ENCODE results near the gene HDGFL2. TPM values are rescaled to one million over a fixed set of nuclear protein-coding genes. Genes with fewer than 3 reads are reported as not detected.
A peak's percentile ranks its signal among the peaks of the same experiment; 100 is the strongest.

HDGFL2 gene
- total RNA-seq, 1 donor from 2014 or later = 66.3 TPM

DNA sequence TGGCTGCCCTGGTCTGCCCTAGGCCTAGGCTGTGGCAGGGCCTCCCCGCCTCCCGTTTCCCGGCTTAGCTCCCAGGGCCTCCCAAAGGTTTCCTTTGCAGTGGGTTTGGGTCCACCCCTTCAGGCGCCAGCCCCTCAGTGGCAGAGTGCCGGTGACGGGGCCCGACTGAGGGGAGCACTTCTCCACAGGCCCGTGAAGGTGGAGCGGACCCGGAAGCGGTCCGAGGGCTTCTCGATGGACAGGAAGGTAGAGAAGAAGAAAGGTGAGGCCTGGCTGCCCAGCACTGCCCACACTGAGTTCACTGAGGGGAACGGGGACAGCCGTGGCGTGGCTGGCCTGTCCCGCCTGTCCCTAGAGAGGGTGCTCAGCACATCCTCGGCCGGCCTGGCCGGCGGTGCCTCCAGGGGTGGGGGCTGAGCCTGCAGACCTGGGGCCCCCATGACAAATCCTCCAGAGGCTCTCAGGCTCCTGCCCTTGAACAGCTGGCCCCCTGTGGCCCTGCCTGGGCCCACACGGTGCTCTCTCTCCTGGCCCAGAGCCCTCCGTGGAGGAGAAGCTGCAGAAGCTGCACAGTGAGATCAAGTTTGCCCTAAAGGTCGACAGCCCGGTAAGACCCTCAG is 25.8 kb downstream of the HDGFL2 start:
- no peak for DNase-seq (ENCODE audit: low read depth, low spot score)

DNA sequence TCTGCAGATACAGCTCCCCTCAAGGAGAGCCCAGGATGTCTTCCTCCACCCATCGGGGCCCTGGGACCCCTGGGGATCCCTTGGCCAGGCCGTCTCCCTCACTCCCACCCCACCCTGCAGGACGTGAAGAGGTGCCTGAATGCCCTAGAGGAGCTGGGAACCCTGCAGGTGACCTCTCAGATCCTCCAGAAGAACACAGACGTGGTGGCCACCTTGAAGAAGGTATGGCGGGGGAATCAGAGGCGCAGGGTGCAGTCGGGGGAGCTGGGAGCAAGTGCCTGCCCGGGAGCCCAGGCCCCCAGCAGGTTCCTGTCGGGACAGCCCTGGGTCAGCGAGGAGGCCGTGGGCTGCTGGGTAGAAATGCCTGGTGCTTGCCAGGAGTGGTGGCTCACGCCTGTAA is 26.6 kb downstream of the HDGFL2 start:
- no peak for DNase-seq (ENCODE audit: low read depth, low spot score)

DNA sequence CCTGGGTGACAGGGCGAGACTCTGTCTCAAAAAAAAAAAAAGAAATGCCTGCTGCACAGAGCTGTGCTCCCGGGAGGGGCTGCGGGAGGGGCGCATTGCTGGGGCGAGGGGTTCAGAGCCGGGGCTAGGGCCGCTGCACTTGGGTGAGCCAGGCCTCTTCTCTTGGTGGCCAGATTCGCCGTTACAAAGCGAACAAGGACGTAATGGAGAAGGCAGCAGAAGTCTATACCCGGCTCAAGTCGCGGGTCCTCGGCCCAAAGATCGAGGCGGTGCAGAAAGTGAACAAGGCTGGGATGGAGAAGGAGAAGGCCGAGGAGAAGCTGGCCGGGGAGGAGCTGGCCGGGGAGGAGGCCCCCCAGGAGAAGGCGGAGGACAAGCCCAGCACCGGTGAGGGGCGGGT is 27.2 kb downstream of the HDGFL2 start:
- no peak for DNase-seq (ENCODE audit: low read depth, low spot score)

DNA sequence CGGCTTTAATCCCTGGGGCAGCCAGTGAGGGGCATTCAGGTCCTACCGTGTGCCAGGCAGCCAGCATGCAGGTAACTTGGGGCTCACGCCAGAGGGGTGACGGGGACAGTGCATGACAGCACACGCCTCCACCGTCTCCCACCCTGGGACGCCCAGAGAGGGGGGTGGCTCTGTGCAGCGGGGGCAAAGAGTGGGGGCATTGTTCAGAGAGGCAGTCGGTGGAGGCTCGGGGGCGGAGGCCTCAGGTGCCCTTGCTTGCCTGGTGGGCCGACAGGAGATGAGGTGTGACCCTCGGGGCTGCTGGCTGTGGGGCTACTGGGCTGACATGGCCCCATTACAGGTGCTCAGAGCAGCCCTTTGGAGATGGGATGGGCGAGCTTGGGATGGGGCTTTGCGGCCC is 27.8 kb downstream of the HDGFL2 start:
- no peak for DNase-seq (ENCODE audit: low read depth, low spot score)

DNA sequence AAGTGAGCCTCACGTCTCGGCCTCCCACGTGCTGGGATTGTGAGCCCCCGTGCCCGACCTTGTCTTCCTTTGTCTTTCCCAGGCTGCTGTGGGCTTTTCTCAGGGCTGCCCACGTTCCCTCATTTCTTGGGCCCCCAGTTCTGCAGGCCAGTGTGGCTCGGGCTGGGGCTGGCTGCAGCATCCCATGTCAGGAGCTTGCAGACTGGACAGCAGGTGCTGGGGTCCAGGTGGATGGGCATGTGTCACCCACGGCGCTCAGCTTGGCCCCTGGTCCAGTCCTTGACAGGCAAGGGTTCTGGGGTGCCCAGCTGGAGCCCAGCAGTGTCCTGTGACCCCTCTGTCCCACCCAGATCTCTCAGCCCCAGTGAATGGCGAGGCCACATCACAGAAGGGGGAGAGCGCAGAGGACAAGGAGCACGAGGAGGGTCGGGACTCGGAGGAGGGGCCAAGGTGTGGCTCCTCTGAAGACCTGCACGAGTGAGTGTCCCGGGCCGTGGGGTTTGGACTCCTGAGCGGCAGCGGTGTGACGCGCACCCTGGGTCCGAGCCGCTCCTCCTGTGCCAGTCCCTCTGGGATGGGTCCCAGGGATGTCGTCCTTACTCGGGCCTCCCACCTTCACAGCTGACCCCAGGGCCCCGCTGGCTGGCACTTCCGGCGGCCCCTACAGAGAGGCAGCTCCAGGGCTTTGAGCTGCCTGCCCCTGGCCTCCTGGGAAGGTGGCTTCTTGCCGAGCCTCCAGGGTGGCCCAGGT is 28.9 kb downstream of the HDGFL2 start:
- DNase-seq (ENCODE audit: low read depth, low spot score) = no peak

DNA sequence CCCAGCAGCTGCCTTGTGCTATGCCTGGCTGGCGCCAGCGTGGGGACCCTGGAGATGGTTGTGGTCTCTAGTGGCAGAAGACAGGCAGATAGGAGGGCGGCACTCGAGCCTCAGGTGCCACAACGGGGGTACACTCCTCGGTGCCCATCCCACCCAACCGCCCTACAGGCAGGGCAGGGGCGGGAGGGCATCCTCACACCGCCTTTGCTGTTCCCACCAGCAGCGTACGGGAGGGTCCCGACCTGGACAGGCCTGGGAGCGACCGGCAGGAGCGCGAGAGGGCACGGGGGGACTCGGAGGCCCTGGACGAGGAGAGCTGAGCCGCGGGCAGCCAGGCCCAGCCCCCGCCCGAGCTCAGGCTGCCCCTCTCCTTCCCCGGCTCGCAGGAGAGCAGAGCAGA is 29.6 kb downstream of the HDGFL2 start:
- DNase-seq (ENCODE audit: low read depth, low spot score) = no peak

DNA sequence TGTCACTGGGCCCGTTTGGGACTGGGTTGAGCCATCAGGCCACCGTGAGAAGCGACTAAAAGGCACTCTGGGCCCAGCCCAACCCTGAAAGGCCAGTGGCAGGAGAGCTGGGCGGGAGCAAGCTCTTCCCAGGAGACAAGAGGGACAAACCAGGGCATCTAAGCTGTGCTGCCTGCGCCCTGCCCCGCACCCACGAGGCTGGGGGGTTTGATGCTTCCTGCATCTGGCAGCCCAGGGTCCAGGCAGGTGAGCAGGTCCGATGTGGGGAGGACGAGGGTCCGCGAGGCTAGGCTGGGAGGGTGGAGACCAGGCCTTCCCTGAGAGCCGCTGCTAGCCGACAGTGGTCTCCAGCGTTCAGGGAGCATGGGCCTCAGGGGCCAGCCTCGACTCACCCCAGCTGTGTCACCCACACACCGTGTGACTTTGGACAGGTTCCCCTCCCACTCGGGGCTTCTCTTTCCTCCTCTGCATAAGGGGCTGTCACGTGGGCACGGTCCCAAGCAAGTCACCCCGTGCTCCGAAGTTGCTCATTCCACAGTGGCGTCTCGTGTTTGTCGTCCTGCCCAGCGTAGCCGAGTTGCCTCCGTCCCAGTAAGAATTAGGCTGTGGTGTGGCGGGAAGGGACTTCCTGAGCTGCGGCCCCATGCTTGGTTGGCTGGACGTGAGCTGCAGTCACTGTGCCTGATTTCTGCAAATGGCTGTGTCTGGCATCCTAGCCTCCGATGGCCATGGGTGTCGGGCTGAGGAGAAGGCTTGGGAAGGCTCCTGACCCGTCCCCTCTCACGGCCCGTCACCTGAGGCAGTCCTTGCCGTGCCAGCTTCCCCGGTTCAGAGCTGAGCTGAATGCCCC is 30.4 kb downstream of the HDGFL2 start:
- DNase-seq (ENCODE audit: low read depth, low spot score) = no peak

DNA sequence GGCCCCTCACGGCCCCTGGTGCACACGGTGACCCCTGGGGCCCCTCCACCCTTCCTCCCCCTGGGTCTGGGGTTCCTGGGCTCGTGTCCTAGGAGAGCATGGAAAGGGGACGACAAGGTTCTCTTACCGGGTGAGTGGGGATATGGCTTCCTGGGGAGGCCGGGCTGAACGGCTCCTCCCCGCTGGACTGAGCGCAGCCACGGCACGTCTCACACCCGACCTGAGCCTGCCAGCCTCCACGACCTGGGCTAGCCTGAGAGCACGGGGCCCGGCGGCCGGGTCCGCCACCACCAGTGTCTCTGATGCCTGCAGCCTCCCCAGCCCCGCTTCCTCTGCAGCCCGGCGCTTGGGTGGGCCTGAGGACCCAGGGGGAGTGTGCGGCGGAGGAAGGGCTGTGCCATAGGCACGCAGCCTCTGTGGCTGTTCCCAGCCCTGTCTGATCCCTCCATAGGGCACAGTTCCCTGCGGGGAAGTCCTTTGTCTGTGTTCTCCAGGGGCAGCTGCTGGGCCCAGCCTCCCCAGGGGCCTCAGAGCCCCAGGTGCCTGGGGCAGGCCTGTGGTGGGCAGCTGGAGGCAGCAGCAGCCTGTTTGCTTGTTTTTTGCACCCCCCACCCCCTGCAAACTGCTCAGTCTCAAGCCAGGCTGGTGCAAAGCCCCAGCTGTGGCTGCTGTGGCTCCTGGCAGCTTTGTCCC is 31.2 kb downstream of the HDGFL2 start:
- DNase-seq (ENCODE audit: low read depth, low spot score) = no peak

DNA sequence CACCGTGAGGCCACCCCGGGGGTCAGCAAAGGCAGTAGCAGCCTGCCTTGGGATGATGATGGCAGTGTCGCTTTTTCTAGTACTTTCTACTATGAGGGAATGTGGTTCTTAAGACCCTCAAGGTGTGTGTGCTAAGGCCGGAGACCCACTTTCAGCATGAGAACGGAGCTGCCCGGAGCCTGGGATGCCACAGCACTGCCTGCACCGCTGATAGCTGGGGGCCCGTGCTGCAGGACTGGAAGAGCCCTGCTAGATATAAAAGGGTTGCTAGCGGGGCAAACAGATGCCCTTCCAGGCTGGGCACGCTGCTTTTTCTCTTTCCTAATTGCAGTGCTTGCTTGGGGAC is 31.7 kb downstream of the HDGFL2 start:
- DNase-seq (ENCODE audit: low read depth, low spot score) = no peak

DNA sequence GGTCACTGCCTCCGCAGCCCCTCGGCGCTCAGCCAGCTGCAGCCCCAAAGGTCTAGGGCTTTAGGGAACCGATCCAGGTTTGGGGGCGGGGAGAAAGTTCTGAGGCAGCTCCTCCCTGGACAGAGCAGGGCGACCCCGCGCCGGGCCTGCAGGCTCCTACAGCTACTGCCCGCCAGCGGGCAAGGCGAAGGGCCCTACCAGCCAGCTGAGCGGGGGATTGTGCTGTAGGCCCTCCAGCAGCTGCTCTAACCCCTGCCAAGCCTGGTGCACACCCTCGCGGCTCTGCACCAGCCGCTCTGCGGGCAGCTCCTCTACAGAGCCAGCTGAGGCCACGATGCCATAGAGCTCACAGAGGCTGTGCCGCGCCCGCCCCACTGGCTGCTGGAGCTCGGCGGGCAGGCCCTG is 32.2 kb downstream of the HDGFL2 start:
- DNase-seq (ENCODE audit: low read depth, low spot score) = no peak

DNA sequence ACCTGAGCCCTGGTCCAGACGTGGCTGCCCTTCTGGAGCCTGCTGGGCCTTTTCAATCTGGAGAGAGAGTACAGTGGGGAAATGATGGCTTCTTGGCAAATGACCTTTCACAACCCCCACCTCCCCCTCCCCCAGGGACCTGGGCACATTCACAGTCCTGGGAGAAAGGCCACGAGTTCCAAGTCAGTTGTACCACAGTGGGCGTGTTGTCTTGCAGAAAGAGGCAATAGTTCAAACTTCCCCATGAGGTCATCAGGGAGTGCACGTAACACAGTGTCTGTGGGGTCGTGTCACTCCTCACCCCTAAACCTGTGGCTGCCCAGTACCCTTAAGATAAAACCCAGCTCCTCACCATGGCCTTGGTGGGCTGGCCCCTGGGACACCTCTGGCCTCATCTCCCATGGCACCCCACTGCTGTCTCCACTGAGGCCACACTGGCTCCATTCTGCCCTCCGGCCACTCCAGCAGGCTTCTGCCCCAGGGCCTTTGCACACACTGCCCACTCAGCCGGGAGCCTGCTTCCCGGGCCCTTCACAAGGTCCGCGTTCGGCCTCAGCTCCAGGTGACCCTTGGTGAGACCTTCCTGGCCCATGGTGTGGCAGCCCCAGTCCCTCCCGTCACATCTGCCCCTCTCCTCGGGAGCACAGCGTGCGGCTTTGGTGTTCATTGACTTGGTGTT is 32.9 kb downstream of the HDGFL2 start:
- DNase-seq (ENCODE audit: low read depth, low spot score) = no peak

DNA sequence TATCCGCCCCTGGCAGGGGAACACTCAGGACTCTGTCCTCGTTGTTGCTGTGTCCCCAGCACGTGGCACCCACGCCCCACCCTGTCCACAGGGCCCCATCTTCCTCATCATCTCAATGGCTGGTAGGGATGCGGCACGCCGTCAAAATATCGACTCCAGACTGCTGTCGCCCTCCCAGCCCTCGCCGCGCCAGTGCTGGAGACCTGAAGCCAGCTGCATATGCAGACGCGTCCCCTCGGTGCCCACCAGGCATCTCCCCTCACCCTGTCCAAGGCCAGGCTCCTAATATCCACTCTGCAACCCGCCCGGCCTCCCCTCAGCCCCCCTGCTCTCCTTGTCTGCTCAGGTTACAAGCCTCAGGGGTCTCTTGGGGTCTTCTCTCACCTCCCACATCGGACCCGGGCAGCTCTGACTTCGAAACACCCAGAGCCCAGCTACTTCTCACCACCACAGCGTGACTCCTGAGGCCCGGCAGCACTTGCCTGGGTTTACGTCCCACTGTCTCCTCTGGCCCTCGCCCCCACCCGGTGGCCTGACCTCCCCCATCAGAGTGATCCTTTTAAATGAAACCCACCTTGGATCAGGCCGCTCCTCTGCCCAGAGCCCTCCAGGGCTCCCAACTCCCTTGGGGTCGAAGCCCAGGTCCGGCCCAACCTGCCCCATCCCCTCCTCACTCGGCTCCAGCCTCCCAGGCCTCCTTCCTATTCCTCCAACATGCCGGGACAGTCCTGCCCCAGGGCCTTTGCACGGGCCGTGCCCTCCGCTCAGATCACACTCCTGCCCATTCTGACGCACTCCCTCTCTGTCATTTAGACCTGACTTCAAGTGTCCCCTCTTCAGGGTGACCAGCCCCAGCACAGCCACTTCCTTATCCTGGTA is 33.7 kb downstream of the HDGFL2 start:
- no peak for DNase-seq (ENCODE audit: low read depth, low spot score)

DNA sequence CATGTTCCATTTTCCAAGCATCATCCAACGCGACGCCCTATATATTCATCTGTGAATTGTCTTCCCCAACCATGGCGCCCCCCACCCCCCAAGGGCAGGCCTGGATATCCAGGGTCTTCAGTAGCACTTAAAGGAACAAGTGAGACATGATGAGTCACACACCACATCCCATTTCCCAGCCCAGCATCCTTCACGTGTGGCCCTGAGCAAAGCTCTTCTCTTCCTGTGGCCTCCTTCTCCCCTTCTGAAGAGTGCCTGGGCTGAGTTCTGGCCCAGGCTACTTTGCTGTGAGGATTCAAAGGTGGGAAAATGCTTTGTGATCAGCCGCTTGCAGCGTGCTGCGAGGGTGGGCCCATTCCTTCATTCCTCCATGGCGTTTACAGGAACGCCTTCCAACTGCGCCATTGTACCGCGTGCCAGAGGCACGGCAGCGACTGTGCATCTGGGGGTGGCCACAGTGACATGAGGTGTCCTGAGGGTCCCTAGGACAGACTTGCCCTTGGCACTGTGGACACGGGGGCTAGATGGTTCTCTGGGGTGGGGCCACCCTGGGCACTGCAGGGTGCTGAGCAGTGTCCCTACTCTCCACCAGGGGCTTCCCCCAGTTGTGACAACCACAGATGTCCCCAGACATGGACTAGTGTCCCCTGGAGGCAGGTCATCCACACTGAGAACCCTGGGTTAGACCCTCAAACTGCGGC is 34.5 kb downstream of the HDGFL2 start:
- peak; percentile 26 for DNase-seq (ENCODE audit: low read depth, low spot score)

DNA sequence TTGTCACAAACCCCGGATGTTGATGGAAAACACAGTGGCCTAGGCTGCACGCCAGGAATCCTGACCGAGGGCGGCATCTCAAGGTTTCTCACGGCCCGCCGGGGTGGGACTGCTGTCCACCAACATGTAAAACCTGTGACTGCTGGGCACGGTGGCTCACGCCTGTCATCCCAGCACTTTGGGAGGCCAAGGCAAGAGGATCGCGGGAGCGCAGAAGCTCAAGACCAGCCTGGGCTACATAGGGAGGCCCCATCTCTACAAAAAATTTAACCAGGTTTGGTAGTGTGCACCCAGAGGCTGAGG is 35.0 kb downstream of the HDGFL2 start:
- no peak for DNase-seq (ENCODE audit: low read depth, low spot score)

DNA sequence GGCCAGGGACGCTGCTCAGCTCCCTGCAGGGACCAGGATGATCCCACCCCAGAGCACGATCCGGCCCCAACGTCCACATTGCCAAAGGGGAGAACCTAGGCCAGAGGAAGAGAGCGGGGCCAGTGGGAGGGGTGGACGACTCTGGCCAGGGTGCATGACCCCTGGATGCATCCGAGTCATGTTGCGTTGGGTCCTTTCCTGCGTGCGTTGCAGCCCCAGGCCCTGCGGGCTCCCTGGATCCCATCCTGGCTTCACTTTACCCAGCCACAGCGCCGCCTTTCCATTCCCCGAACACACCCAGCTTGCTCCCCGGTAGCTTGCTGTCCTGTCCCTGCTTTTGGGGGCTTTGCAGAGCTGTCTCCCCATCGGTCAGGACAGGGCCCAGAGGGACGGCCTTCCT is 35.7 kb downstream of the HDGFL2 start:
- no peak for DNase-seq (ENCODE audit: low read depth, low spot score)

DNA sequence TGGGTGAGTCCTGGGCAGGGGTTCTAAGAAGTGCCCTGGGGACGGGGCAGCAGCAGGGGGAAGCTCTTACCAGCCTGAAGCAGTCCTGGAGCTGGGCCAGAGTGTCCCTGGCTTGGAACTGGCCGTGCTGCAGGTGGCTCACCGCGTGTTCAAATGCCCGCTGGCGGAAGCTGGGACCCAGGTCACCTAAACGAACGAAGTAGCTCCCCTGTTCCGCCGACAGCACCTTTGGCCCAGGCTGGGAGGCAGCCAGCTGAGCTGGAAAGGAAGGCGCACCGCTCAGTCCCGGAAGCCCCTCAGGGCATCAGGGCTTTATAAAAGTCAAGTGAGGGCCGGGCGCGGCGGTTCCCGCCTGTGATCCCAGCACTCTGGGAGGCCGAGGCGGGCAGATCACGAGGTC is 36.6 kb downstream of the HDGFL2 start:
- DNase-seq (ENCODE audit: low read depth, low spot score) = no peak

DNA sequence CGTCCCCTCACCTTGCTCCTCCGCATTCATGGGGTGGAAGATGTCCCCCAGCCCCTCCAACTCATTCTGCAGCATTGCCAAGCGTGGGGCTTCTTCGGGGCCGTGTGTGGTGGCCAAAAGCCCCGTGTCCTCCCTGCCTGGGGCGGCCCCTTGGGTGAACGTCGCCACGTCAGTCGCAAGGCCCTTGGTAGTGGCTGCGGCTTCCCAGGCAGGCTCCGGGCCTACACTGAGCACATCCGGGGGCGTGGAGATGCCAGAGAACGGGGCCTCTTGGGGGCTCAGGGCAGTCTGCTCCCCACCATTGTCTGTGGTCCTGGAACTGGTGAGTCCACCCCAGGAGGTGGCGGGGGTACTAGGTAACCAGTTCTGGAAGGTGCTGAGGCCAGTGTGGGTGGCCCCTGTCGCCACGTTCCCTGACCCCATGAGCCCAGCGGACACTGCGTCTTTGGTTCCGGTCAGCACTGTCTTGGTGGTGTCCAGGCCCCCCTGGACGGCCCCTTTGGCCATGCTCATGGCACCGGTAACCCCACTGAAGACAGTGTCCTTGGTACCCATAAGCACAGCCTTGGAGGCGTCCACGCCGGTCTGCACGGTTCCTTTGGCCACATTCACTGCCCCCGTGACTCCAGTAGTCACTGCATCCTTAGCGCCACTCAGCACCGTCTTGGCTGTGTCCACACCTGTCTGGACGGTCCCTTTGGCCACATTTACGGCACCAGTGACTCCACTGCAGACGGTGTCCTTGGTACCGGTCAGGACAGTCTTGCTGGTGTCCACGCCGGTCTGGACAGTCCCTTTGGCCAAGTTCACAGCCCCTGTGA is 38.5 kb downstream of the HDGFL2 start:
- no peak for DNase-seq (ENCODE audit: low read depth, low spot score)

DNA sequence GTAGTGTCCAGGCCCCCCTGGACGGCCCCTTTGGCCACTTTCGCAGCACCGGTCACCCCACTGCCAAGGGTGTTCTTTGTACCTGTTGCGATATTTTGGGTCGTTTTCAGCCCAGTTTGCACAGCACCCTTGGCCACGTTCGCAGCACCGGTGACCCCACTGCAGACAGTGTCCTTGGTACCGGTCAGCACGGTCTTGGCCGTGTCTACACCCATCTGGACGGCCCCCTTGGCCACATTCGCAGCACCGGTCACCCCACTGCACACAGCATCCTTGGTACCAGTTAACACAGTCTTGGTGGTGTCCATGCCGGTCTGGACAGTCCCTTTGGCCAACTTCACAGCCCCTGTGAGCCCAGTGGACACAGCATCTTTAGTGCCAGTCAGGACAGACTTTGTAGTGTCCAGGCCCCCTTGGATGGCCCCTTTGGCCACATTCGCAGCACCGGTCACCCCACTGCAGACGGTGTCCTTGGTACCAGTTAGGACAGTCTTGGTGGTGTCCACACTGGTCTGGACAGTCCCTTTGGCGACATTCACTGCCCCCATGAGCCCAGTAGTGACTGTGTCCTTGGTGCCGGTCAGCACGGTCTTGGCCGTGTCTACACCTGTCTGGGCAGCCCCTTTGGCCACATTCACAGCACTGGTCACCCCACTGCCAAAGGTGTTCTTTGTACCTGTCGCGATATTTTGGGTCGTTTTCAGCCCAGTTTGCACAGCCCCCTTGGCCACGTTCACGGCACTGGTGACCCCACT is 39.4 kb downstream of the HDGFL2 start:
- no peak for DNase-seq (ENCODE audit: low read depth, low spot score)
